Stimulated activated CD4-positive, alpha-beta T cell treated with anti-CD3 and anti-CD28 coated beads, Interleukin-12 subunit alpha, Interleukin-12 subunit beta, amount 100 ng/mL, for 4 hours (primary cell): ENCODE measurements around the gene HEY2.
"Not testable (repeated sequence)": the region's sequence is repeated elsewhere in the genome, so short reads cannot be mapped to it uniquely, and the experiment has no call there.

Experiments
- DNase-seq: peaks from one replicate; pipeline ENCODE4 v3.0.0-alpha.2; 2020

HEY2 gene

DNA sequence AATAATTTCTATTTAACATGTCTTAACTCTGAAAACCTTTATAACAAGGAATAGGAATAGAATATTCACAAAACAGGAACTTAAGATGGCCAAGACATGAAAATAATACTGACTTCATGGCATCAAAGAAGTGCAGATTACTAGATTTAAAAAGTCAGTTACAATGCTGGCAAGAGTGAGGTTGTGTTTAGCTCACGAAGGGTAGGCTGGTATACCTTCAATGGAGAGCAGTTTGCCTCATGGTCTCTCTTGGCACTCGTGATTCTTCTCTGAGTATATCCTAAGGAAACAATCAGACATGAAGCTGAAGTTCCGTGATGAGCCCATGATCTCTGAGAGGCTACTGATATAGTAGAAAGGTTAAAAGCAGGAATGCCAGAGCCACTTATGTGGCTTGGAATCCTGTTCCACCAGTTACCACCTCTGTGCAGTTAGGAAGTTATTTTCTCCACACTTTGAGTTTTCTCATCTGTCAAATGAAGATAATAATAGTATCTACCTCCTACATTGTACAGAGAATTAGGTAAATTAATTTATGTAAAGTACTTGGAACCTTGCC, 48.5 kb downstream of the HEY2 start:
- DNase-seq, result no peak

DNA sequence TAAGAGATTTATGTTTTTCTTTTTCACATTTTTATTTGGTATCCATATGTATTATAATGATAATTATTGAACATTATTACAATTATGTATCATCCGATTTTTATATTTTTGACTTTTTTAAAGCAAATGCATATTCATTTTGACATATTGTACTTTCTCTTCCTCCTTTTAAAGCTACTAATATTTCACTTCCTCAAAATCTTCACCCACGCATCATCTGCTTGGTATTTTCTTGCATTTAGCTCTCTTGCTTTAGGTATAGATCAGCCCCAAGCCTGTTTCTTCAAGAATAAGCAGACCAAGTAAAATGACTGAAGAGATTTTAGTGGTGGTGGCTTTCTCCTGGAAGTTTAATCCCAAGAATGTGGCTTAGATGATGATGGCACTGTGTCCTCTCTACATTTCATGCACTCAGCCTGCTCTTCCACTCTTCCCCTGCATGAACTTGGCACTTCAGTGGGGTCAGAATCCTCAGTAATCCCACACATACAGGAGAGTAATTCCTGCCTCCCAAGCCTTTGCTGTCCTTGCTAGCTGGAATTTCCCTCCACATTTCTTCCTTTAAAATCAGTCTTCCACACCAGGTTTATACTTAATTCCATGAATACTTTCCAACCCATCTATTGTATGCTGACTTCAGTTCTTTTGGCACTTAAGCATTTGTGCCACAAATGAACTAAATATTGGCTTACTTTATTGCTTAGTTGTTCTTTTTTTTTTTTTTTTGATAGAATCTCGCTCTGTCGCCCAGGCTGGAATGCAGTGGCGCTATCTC, 49.5 kb downstream of the HEY2 start:
- no peak for DNase-seq

- no peak for DNase-seq
These were observed 53.0 kb downstream of the HEY2 start for GRCh38 chr6:125802383-125802782.

GRCh38 chr6:125802943-125803377, 53.5 kb downstream of the HEY2 start:
- no peak for DNase-seq

DNA sequence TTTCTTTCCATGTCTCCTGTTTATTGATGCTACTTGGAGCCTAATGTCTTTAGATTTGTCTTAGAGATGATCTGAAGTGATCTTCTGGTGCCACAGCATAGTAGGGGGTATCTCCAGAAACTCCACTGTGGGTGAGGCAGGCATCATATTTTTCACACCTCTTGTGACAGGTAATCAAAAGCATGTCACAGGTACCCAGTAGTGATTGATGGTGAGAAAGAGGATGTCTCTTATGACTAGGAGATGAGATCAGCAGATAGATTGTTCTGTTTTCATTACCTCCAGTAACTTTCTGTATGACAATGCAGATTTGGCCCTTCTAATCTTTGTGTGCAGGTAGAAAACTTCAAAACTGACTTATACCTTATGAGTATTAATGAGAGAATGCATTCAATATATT, 54.8 kb downstream of the HEY2 start:
- no peak for DNase-seq

DNA sequence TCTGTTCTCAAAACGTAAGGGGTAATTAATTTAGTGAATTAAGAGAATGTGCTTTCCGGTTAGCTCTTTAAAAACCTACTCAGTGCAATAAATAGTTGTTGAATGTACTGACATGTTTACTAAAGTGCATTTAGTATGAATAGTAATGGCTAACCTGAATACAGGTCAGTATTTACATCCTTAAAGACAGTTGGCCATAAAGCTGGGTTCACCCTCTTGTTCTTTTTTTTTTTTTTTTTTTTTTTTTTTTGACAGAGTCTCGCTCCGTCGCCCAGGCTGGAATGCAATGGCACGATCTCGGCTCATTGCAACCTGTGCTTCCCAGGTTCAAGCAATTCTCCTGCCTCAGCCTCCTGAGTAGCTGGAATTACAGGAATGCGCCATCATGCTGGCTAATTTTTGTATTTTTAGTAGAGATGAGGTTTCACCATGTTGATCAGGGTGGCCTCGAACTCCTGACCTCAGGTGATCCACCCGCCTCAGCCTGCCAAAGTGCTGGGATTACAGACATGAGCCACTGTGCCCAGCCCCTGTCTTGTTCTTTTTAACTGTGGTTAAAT, 55.5 kb downstream of the HEY2 start:
- DNase-seq, result not testable (repeated sequence)

DNA sequence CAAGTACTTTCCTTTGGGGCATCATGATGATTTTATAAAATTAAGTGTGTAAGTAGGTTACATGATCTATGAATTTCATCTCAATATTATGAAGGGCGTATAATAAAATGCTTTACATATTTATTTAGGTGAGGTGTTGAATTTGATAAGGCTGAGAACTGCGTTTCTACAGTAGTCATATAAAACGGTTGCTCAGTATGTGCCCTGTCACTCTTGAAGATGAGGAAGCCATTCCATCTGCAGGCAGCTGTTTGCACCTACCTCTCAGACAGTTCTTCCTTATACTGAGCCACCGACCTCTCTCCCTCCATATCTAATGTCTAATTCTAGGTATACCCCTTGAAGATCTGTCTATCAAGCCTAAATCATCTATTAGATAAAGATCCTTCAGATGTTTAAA, 57.4 kb downstream of the HEY2 start:
- DNase-seq, result no peak

- no peak for DNase-seq
These were observed 57.9 kb downstream of the HEY2 start for GRCh38 chr6:125807293-125807692.

- no peak for DNase-seq
These were observed 58.6 kb downstream of the HEY2 start for GRCh38 chr6:125808060-125808459.

DNA sequence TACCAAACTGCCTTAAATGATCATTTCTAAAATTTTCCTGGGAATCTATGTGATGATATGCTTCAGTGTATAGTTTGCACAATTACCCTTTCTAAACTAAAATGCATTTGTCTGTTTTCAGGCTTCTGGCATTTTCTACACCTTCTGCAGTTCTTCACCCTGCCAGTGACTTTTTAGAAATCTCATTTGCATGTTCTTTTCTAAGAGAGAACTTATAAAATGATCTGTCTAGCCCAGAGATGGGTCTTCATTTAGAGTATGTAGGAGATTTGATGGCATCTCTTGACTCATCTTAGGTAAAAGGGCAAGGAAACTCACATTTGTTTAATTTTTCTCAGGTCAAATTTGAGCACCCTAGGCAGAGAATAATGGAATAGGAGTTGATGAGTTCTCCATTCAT, 59.2 kb downstream of the HEY2 start:
- DNase-seq, result no peak

- DNase-seq, result no peak
These were observed 60.2 kb downstream of the HEY2 start for GRCh38 chr6:125809570-125810170.

DNA sequence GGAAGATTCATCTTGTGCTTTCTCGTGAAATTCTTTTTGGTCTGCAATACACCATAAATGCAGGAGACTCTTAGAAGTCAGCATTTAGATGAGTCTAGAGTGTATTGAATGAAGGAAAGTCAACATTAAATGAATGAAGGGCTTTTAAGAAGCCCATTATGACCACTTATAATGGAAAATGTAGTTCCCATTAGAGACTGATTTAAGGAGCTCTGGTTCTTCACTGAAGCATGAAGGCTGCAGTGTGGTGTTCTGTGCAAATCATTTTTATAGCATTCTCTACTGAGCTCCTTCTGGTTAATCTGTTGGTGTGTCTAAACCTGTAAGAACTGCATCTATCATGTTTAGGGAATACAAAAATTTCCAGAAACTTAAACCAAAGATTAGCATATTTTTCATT, 61.0 kb downstream of the HEY2 start:
- DNase-seq, result no peak
